A673 (cell line): ENCODE data around the gene NECTIN1.

Source experiments
- CTCF ChIP-seq: fragments of 300-800, 200-600 bp; sonication (generic); conservative IDR thresholded peaks from 2 replicates; pipeline ENCODE4 v1.5.1; 2017; ENCODE audit warnings: low read depth, mild to moderate bottlenecking, antibody characterized with exemption, low read length, moderate library complexity, mixed read lengths
- EZH2 ChIP-seq: fragments of 200-600 bp; sonication (generic); IDR thresholded peaks from 2 replicates; pipeline ENCODE4 v1.6.1; 2017; ENCODE audit warnings: borderline replicate concordance, low read depth, mild to moderate bottlenecking, mixed read lengths, antibody characterized with exemption, low read length; ENCODE audit not compliant: poor library complexity, severe bottlenecking

- TF ChIP-seq CTCF (no peak), EZH2 (no peak)
Observed at GRCh38 chr11:119706029-119706428, 23.0 kb downstream of the NECTIN1 start.
